PC-3 (cell line): ENCODE data around the gene BPI.

Experiments
- CTCF ChIP-seq: fragments of 300-600 bp; sonication (generic); conservative IDR thresholded peaks from 2 replicates; pipeline ENCODE4 v1.5.1; 2017; ENCODE audit warnings: antibody characterized with exemption, low read depth, mild to moderate bottlenecking, low read length
- EZH2 ChIP-seq: fragments of 300-600 bp; sonication (generic); IDR thresholded peaks from one replicate; pipeline ENCODE4 v1.6.1; 2017; ENCODE audit warnings: antibody characterized with exemption, mild to moderate bottlenecking, low read length; ENCODE audit not compliant: unreplicated experiment
- EZH2phosphoT487 ChIP-seq: fragments of 300-600 bp; sonication (generic); IDR thresholded peaks from 2 replicates; pipeline ENCODE4 v1.6.1; 2018; ENCODE audit warnings: mild to moderate bottlenecking, antibody characterized with exemption, low read length, borderline replicate concordance

- TF ChIP-seq CTCF (no peak), EZH2 (no peak), EZH2phosphoT487 (no peak)
These were observed 38.3 kb downstream of the BPI start for GRCh38 chr20:38342216-38342615.
